Measurements from ENCODE around the gene TAOK3. TPM values are rescaled to one million over a fixed set of nuclear protein-coding genes. Genes with fewer than 3 reads are reported as not detected.

The TAOK3 gene
- total and polyA plus RNA-seq, 2 of the 8 experiments (the other 6 are each of a cell fraction or from before 2014, with no cell fraction given) = 5.2 to 9.3 TPM

DNA sequence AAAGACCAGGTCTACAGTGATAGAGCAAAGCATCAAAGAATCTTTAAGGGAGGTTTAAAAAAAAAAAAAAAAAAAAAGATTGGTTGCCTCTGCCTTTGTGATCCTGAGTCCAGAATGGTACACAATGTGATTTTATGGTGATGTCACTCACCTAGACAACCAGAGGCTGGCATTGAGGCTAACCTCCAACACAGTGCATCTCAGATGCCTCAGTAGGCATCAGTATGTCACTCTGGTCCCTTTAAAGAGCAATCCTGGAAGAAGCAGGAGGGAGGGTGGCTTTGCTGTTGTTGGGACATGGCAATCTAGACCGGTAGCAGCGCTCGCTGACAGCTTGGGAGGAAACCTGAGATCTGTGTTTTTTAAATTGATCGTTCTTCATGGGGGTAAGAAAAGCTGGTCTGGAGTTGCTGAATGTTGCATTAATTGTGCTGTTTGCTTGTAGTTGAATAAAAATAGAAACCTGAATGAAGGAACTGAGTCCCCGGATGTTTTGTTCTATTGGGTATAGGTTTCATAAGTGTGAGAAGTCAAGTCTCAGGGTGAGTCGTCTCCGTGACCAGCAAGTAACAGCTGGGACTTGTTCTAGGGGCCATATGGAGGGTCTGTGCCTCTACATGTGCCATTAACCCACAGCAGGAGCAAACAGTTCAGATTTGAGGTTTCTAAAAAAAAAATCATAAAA is 227.5 kb downstream of the TAOK3 start:
- Histone ChIP-seq H3K14ac (ENCODE audit: insufficient read length) (no peak overlapping the region), H3K79me2 (ENCODE audit: control insufficient read depth in 1 of 2, insufficient read depth in 2 of 2, low read length in 2 of 2) (peaks cover 0 to 12% of the 10 kb centered on the region in 2 experiments; a peak in 1 of 4 replicates), H4K5ac (ENCODE audit: insufficient read length, low read depth, low read length) (no peak overlapping the region), H3K36me3 (ENCODE audit: control insufficient read depth in 2 of 4, insufficient read depth in 4 of 4, low read length in 3 of 4) (peaks cover 16 to 77% (median 48%) of the 10 kb centered on the region in 4 experiments), H2AK5ac (ENCODE audit: low read depth, low read length) (no peak overlapping the region), H2BK5ac (ENCODE audit: low read depth, low read length) (no peak overlapping the region), H3K4me3 (ENCODE audit: extremely low read depth in 1 of 4, insufficient read depth in 2 of 4, low read depth in 3 of 4, low read length in 4 of 4) (no peak overlapping the region), H3K27ac (ENCODE audit: low read depth, low read length) (no peak overlapping the region), H4K8ac (ENCODE audit: extremely low read depth, insufficient read depth, low read length) (no peak overlapping the region), H3K9ac (replicated peaks in 1 of 4; ENCODE audit: extremely low read depth in 1 of 4, low read depth in 3 of 4, low read length in 3 of 4) (no peak overlapping the region), H3K27me3 (replicated peaks in 1 of 4; ENCODE audit: control insufficient read depth in 3 of 4, extremely low read depth in 1 of 4, insufficient read depth in 3 of 4, low read length in 3 of 4) (no peaks in the 10 kb centered on the region), H3K18ac (ENCODE audit: extremely low read depth, low read length) (no peak overlapping the region), H3K9me3 (ENCODE audit: insufficient read depth in 2 of 2, low read depth in 1 of 2, low read length in 1 of 2) (no peaks in the 10 kb centered on the region), H3K56ac (replicated peaks; ENCODE audit: insufficient read length, low read depth, low read length) (no peak overlapping the region), H2AFZ (ENCODE audit: low read length) (no peak overlapping the region), H3K79me1 (ENCODE audit: low read depth, low read length) (no peaks in the 10 kb centered on the region; the same call in none of the 2 replicates), H3K4me2 (ENCODE audit: insufficient read depth in 1 of 2, low read depth in 2 of 2, low read length in 2 of 2) (no peak overlapping the region), H2BK12ac (ENCODE audit: low read depth, low read length) (no peak overlapping the region), H2BK120ac (replicated peaks; ENCODE audit: low read depth, low read length) (no peak overlapping the region), H2BK15ac (ENCODE audit: low read length) (no peak overlapping the region), H3K23me2 (ENCODE audit: low read depth, low read length) (no peaks in the 10 kb centered on the region), H2BK20ac (ENCODE audit: low read length) (no peak overlapping the region), H3K4me1 (replicated peaks in 1 of 4; ENCODE audit: control insufficient read depth in 3 of 4, insufficient read depth in 4 of 4, low read length in 3 of 4) (no peaks in the 10 kb centered on the region), H3K23ac (ENCODE audit: insufficient read length) (no peak overlapping the region), H3K4ac (replicated peaks; ENCODE audit: insufficient read length, low read depth, low read length) (no peak overlapping the region), H4K20me1 (replicated peaks in 1 of 2; ENCODE audit: control insufficient read depth in 1 of 2, insufficient read depth in 2 of 2, low read length in 2 of 2) (peaks cover 3 to 9% of the 10 kb centered on the region in 2 experiments), H4K91ac (replicated peaks; ENCODE audit: insufficient read length, low read length) (no peak overlapping the region)
- POLR2A ChIA-PET (ENCODE audit: partially characterized antibody) = interaction anchor here (0.7 to 8.0 kb wide), 5 partner anchors 6 to 41 kb away, joined by 3 to 83 read pairs (median 4); no protein-coding TSS in a partner anchor
- no peak for FAIRE-seq
- 96% methylated on average over 7 of the region's 7 CpGs; no CpG with 5 or more reads in 1 of the 2 experiments for WGBS, 2 experiments (ENCODE audit: extremely low coverage in 1 of 2, insufficient coverage in 1 of 2, insufficient read length in 1 of 2, insufficient replicate concordance in 2 of 2, low coverage in 1 of 2, low lambda C conversion rate in 2 of 2, missing lambda C conversion rate in 1 of 2)
- no peak for DNase-seq (ENCODE audit: low read depth in 1 of 2, low spot score in 2 of 2)
- CTCF ChIA-PET (ENCODE audit: partially characterized antibody) = interaction anchor here (0.5 to 2.2 kb wide), 2 partner anchors 24 to 714 kb away, joined by 3 to 6 read pairs; no protein-coding TSS in a partner anchor
- TF ChIP-seq TAF7 (optimal IDR thresholded peaks at IDR 0.05; ENCODE audit: borderline replicate concordance, low read depth, low read length) (no peak), RNF2 (IDR thresholded peaks at IDR 0.05; ENCODE audit: borderline replicate concordance, low read depth, low read length, missing control alignments, poor library complexity, severe bottlenecking) (no peak), RXRA (IDR thresholded peaks at IDR 0.05; ENCODE audit: insufficient read depth, low read depth, low read length) (no peak), TEAD4 (IDR thresholded peaks at IDR 0.05; ENCODE audit: low read depth, low read length) (no peak), SAP30 (IDR thresholded peaks at IDR 0.05; ENCODE audit: insufficient read depth, insufficient replicate concordance, low read length) (no peak), RBBP5 (IDR thresholded peaks at IDR 0.05; ENCODE audit: borderline replicate concordance, low read depth, low read length) (no peak), CBX8 (IDR thresholded peaks at IDR 0.05; ENCODE audit: borderline replicate concordance, low read depth, low read length) (no peak), CHD2 (IDR thresholded peaks at IDR 0.05; ENCODE audit: low read length) (no peak), EZH2 (IDR thresholded peaks at IDR 0.05; ENCODE audit: low read depth, low read length, severe bottlenecking) (no peak), SUZ12 (IDR thresholded peaks at IDR 0.05; ENCODE audit: low read length) (no peak), SIN3A (conservative IDR thresholded peaks at IDR 0.05 in 1 of 2, IDR thresholded peaks at IDR 0.05 in 1 of 2; ENCODE audit: low read depth in 1 of 2, low read length in 2 of 2) (no peak)
